ENCODE measurements around the gene DEGS2. TPM values are rescaled to one million over a fixed set of nuclear protein-coding genes. Genes with fewer than 3 reads are reported as not detected.

Gene DEGS2
- polyA plus RNA-seq, 1 experiment, result not detected

- no peaks in the 10 kb centered on the region for H3K27me3 ChIP-seq (ENCODE audit: control insufficient read depth, insufficient read depth, low read length)
- ChIA-PET CTCF (interaction anchor here (1.3 to 4.1 kb wide), 2 partner anchors 10 to 15 kb away, joined by 5 to 21 read pairs; no protein-coding TSS in a partner anchor), POLR2A (no interaction called here)
- no peak overlapping the region for H3K4me3 ChIP-seq (ENCODE audit: low read depth, low read length)
- DNase-seq (ENCODE audit: low read depth), result no peak
- no peak for TF ChIP-seq CTCF (IDR thresholded peaks at IDR 0.05; ENCODE audit: insufficient read depth, low read depth, low read length)
- H3K36me3 ChIP-seq (ENCODE audit: control insufficient read depth, insufficient read depth, low read length), result peaks cover 9% of the 10 kb centered on the region
Observed at GRCh38 chr14:100122481-100123223, 36.8 kb downstream of the DEGS2 start.

- peaks cover 7% of the 10 kb centered on the region for H3K36me3 ChIP-seq (ENCODE audit: control insufficient read depth, insufficient read depth, low read length)
- H3K27me3 ChIP-seq (ENCODE audit: control insufficient read depth, insufficient read depth, low read length), result no peaks in the 10 kb centered on the region
- no peak overlapping the region for H3K4me3 ChIP-seq (ENCODE audit: low read depth, low read length)
- DNase-seq (ENCODE audit: low read depth), result no peak
- POLR2A ChIA-PET, result no interaction called here
- CTCF ChIA-PET, result interaction anchor here (1.3 to 4.1 kb wide), 2 partner anchors 11 to 14 kb away, joined by 5 to 21 read pairs; no protein-coding TSS in a partner anchor
- TF ChIP-seq CTCF (IDR thresholded peaks at IDR 0.05; ENCODE audit: insufficient read depth, low read depth, low read length), result no peak
Observed at GRCh38 chr14:100121643-100122480, 37.6 kb downstream of the DEGS2 start.

GRCh38 chr14:100120522-100121269, 38.7 kb downstream of the DEGS2 start:
- DNase-seq (ENCODE audit: low read depth), result no peak
- H3K36me3 ChIP-seq (ENCODE audit: control insufficient read depth, insufficient read depth, low read length), result peaks cover 6% of the 10 kb centered on the region
- CTCF ChIA-PET, result interaction anchor here (0.6 to 4.1 kb wide), 5 partner anchors 13 to 138 kb away, joined by 3 to 21 read pairs (median 3); no protein-coding TSS in a partner anchor
- H3K27me3 ChIP-seq (ENCODE audit: control insufficient read depth, insufficient read depth, low read length), result no peaks in the 10 kb centered on the region
- H3K4me3 ChIP-seq (ENCODE audit: low read depth, low read length), result no peak overlapping the region
- POLR2A ChIA-PET, result no interaction called here
- no peak for TF ChIP-seq CTCF (IDR thresholded peaks at IDR 0.05; ENCODE audit: insufficient read depth, low read depth, low read length)

- H3K4me3 ChIP-seq (ENCODE audit: low read depth, low read length), result no peak overlapping the region
- CTCF ChIA-PET, result interaction anchor here (0.7 to 4.1 kb wide), 5 partner anchors 10 to 137 kb away, joined by 3 to 29 read pairs (median 5); no protein-coding TSS in a partner anchor
- H3K36me3 ChIP-seq (ENCODE audit: control insufficient read depth, insufficient read depth, low read length), result peaks cover 4% of the 10 kb centered on the region
- DNase-seq (ENCODE audit: low read depth), result no peak
- no peak for TF ChIP-seq CTCF (IDR thresholded peaks at IDR 0.05; ENCODE audit: insufficient read depth, low read depth, low read length)
- no peaks in the 10 kb centered on the region for H3K27me3 ChIP-seq (ENCODE audit: control insufficient read depth, insufficient read depth, low read length)
- POLR2A ChIA-PET, result no interaction called here
Observed at GRCh38 chr14:100119251-100119650, 40.2 kb downstream of the DEGS2 start.

Measured in BJ (cell line).